Breast epithelium (tissue), 3 donors: ENCODE data around the gene PAFAH1B1.

ENCODE experiments used
- CTCF ChIP-seq, 3 donors: fragments of 450-650 bp; IDR thresholded peaks; one replicate each; pipeline ENCODE4 v1.5.1; 2016 to 2017; ENCODE audit warnings: antibody characterized with exemption in 3 of 3, mild to moderate bottlenecking in 3 of 3, moderate library complexity in 3 of 3
- POLR2A ChIP-seq: fragments of 450-650 bp; IDR thresholded peaks from one replicate; pipeline ENCODE4 v1.6.1; 2016; ENCODE audit warnings: antibody characterized with exemption, mild to moderate bottlenecking, moderate library complexity

- TF ChIP-seq CTCF (IDR thresholded peaks at IDR 0.05) (no peak), POLR2A (no peak)
These were observed 54.5 kb downstream of the PAFAH1B1 start for GRCh38 chr17:2647957-2648356.
